ENCODE measurements around the gene TMC6.
"Not testable (repeated sequence)": the region's sequence is repeated elsewhere in the genome, so short reads cannot be mapped to it uniquely, and the experiment has no call there.

The TMC6 gene

GRCh38 chr17:78122931-78123249 lies 5.7 kb downstream of the TMC6 start:
- no peak for DNase-seq

GRCh38 chr17:78122216-78122930 lies 6.2 kb downstream of the TMC6 start:
- DNase-seq = no peak

- DNase-seq = no peak
Observed at GRCh38 chr17:78121801-78122215, 6.7 kb downstream of the TMC6 start.

- DNase-seq = peak; percentile 57
Observed at GRCh38 chr17:78120971-78121800, 7.4 kb downstream of the TMC6 start.

- no peak for DNase-seq
Observed at GRCh38 chr17:78120537-78120936, 8.0 kb downstream of the TMC6 start.

- DNase-seq = no peak
Observed at GRCh38 chr17:78118801-78119241, 9.7 kb downstream of the TMC6 start.

- no peak for DNase-seq
Observed at GRCh38 chr17:78117027-78117981, 11.3 kb downstream of the TMC6 start.

GRCh38 chr17:78116411-78116810 lies 12.1 kb downstream of the TMC6 start:
- DNase-seq = no peak

GRCh38 chr17:78115803-78116202 lies 12.8 kb downstream of the TMC6 start:
- DNase-seq = not testable (repeated sequence)

GRCh38 chr17:78114831-78115723 lies 13.5 kb downstream of the TMC6 start:
- DNase-seq = no peak

GRCh38 chr17:78113804-78114785 lies 14.5 kb downstream of the TMC6 start:
- DNase-seq = no peak

GRCh38 chr17:78112518-78113471 lies 15.8 kb downstream of the TMC6 start:
- DNase-seq = peak; percentile 75

GRCh38 chr17:78111727-78112517 lies 16.6 kb downstream of the TMC6 start:
- DNase-seq = no peak

GRCh38 chr17:78111016-78111726 lies 17.4 kb downstream of the TMC6 start:
- no peak for DNase-seq

- DNase-seq = no peak
Observed at GRCh38 chr17:78110363-78111015, 18.1 kb downstream of the TMC6 start.

GRCh38 chr17:78109489-78109761 lies 19.1 kb downstream of the TMC6 start:
- no peak for DNase-seq

GRCh38 chr17:78108726-78109488 lies 19.6 kb downstream of the TMC6 start:
- no peak for DNase-seq
